ENCODE data around the gene ANAPC5.

ANAPC5 gene

DNA sequence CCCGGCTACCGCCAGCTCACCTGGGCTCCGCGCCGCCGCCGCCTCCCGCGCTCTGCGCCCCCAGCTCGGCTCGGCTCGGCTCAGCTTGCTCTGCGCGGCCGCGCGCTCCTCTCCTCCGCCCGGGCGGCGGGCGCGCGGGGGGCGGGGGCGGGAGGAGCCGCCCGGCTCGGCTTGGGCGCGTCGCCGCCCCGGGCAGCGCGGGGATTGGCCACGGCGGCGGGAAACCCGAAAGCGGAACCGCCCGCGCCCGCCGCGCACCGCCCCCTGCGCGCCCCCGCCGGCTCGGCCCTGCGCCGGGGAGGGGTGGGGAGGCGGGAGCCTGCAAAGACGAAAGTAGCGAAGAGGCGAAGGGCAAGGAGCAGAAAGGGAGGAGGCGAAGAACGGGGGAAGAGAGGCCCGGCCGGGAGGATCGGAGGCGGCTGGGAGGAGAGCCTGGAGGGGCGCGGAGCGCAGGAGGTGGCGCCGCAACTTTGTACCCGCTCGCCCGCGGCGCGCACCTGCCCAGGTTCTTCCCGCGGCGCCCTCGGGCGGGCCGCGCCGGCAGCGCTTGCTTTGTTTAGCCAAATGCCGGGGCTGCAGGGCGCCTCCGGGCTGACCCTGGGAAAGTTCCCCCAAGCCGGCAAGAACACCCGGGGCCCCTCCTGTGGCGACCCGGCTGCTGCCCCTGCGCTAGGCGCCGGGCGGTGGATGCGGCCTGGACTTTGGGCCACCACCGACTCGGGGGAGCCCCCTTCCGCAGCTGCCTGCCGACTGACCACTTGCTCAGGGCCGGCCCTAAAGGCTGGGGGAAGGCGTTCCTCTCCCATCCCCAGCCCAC, 55.4 kb downstream of the ANAPC5 start, which contains the start of gene CAMKK2:
TSS of gene CAMKK2 (minus strand) at position 92 of the 817 bp plus-strand sequence. CDS start 22,183 bp downstream, outside the sequence.
- no peaks in the 10 kb centered on the region for H3K27me3 ChIP-seq (ENCODE audit: insufficient read depth, low read length, poor library complexity)
- peak within 1 kb of the TSS; percentile 30 for H2BK120ac ChIP-seq (ENCODE audit: low read depth, low read length)
- no peak within 1 kb of the TSS for H2BK15ac ChIP-seq (replicated peaks; ENCODE audit: low read depth)
- H3K4me2 ChIP-seq (ENCODE audit: low read length), result peak within 1 kb of the TSS; percentile 98
- no CpG with 5 or more reads among the region's 104 CpGs for whole genome bisulfite sequencing (ENCODE audit: extremely low coverage, insufficient coverage, low lambda C conversion rate)
- H3K23ac ChIP-seq (ENCODE audit: low read length), result peak within 1 kb of the TSS; percentile 29
- H2AK5ac ChIP-seq (ENCODE audit: low read length), result peak within 1 kb of the TSS; percentile 81
- peak within 1 kb of the TSS; percentile 88 for H3K4ac ChIP-seq (ENCODE audit: low read depth, low read length)
- peaks cover 7% of the 10 kb centered on the region for H3K4me1 ChIP-seq (ENCODE audit: control insufficient read depth, low read depth, low read length)
- peak within 1 kb of the TSS; percentile 66 for H3K4me3 ChIP-seq (ENCODE audit: low read length)
- peak within 1 kb of the TSS; percentile 77 for H2BK5ac ChIP-seq (ENCODE audit: low read length)
- peak within 1 kb of the TSS; percentile 86 for H3K27ac ChIP-seq (ENCODE audit: low read depth, low read length)
- H3K79me2 ChIP-seq (ENCODE audit: control insufficient read depth, insufficient read depth, low read length), result peaks cover 41% of the 10 kb centered on the region
- peaks cover 7% of the 10 kb centered on the region for H3K79me1 ChIP-seq (ENCODE audit: low read length)
- no peaks in the 10 kb centered on the region for H3K36me3 ChIP-seq (ENCODE audit: control insufficient read depth, insufficient read depth, low read length)
- H4K5ac ChIP-seq (ENCODE audit: low read length), result no peak within 1 kb of the TSS
- peak within 1 kb of the TSS; percentile 94 for H3K18ac ChIP-seq (ENCODE audit: low read length)
- H4K8ac ChIP-seq (ENCODE audit: low read depth, low read length), result no peak within 1 kb of the TSS
- peak within 1 kb of the TSS; percentile 97 for H3K56ac ChIP-seq (ENCODE audit: low read length)
- peak within 1 kb of the TSS; percentile 90 for H3K9ac ChIP-seq (ENCODE audit: low read length)
- peak; percentile 94 for DNase-seq

DNA sequence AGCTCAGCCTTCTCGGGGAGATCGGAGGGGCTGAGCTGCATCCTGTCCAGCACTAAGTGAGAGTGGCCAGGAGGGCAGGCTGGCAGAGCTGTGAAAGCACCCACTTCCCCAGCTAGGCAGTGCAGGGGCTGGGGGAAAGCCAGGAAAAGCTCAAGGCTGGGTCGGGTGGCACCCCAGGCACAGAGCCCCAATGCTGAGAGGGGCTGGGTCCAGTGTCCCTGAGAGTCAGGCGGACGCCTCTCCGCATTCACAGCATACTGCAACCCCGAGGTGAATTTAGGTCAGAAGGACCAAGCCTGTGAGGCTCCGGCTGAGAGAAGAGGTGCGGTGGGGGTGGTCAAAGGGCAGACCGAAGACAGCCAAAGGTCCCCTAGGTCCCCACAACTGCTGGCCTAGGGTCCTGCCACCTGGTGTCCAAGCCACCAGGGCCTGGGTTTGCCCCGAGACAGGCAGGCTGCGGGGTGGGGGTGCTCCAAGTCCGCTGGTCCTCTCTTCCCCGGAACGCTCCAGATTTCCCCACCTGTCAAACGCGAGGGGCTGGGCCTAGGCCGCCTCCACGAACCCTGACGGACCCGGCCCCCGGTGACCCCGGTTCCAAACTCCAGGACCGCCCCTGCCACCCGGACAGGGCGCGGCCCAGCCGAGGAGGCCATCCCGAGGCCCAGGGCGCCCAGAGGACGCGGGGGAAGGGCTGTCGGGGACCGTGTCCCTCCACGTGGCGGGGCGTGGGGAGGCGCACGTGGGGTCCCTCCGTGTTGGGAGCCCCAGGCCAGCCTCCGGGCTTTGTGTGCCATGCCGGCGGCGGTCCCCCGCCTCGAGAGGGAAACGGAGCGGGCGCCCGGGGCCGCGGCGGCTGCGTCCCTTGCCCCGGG, 56.2 kb downstream of the ANAPC5 start:
- Histone ChIP-seq H3K79me1 (ENCODE audit: low read length) (peaks cover 9% of the 10 kb centered on the region), H3K4me1 (ENCODE audit: control insufficient read depth, low read depth, low read length) (peaks cover 7% of the 10 kb centered on the region), H4K8ac (ENCODE audit: low read depth, low read length) (no peak overlapping the region), H3K27me3 (ENCODE audit: insufficient read depth, low read length, poor library complexity) (no peaks in the 10 kb centered on the region), H2BK120ac (ENCODE audit: low read depth, low read length) (peak overlapping the region; percentile 17), H3K56ac (ENCODE audit: low read length) (peak overlapping the region; percentile 97), H3K4ac (ENCODE audit: low read depth, low read length) (peak overlapping the region; percentile 88), H2BK15ac (replicated peaks; ENCODE audit: low read depth) (no peak overlapping the region), H3K79me2 (ENCODE audit: control insufficient read depth, insufficient read depth, low read length) (peaks cover 46% of the 10 kb centered on the region), H4K5ac (ENCODE audit: low read length) (no peak overlapping the region), H2AK5ac (ENCODE audit: low read length) (peak overlapping the region; percentile 2), H3K4me2 (ENCODE audit: low read length) (peak overlapping the region; percentile 74), H3K4me3 (ENCODE audit: low read length) (peak overlapping the region; percentile 44), H3K18ac (ENCODE audit: low read length) (peak overlapping the region; percentile 81), H3K23ac (ENCODE audit: low read length) (peak overlapping the region; percentile 2), H3K9ac (ENCODE audit: low read length) (peak overlapping the region; percentile 75), H2BK5ac (ENCODE audit: low read length) (peak overlapping the region; percentile 77), H3K36me3 (ENCODE audit: control insufficient read depth, insufficient read depth, low read length) (no peaks in the 10 kb centered on the region), H3K27ac (ENCODE audit: low read depth, low read length) (peak overlapping the region; percentile 85)
- no CpG with 5 or more reads among the region's 55 CpGs for WGBS (ENCODE audit: extremely low coverage, insufficient coverage, low lambda C conversion rate)
- DNase-seq, result peak; percentile 35

DNA sequence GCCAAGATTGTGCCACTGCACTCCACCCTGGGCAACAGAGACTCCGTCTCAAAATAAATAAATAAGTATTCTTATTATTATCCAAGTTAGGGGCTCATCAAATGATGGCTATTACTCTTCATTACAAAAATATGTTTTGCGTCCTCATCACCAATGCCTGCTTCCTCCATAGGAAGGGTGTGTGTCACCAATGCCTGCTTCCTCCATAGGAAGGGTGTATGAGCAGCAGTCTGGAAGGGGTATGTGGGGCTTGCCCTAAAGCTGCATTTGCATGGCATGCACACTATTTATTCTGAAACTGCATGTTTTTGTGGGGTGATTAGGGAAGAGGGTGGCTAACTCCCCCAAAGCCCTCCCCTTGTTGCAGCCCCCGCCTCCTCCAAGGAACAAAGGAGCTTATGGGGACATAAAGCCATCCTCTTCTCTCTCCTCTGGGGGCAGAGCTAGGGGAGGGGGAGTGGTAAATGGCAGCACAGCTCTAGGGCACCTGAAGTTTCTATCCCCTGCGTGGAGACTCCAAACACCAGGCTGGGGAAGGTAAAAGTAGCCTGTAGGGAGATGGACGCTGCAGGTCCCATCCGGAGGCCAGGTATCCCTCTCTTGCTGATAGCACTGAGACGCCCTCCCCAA, 57.0 kb downstream of the ANAPC5 start:
- Histone ChIP-seq H2BK5ac (ENCODE audit: low read length) (peak overlapping the region; percentile 77), H2BK120ac (ENCODE audit: low read depth, low read length) (no peak overlapping the region), H2BK15ac (replicated peaks; ENCODE audit: low read depth) (no peak overlapping the region), H4K8ac (ENCODE audit: low read depth, low read length) (no peak overlapping the region), H3K56ac (ENCODE audit: low read length) (peak overlapping the region; percentile 97), H3K23ac (ENCODE audit: low read length) (no peak overlapping the region), H3K27me3 (ENCODE audit: insufficient read depth, low read length, poor library complexity) (no peaks in the 10 kb centered on the region), H3K4me2 (ENCODE audit: low read length) (peak overlapping the region; percentile 74), H3K36me3 (ENCODE audit: control insufficient read depth, insufficient read depth, low read length) (no peaks in the 10 kb centered on the region), H3K4me3 (ENCODE audit: low read length) (peak overlapping the region; percentile 44), H3K79me2 (ENCODE audit: control insufficient read depth, insufficient read depth, low read length) (peaks cover 51% of the 10 kb centered on the region), H3K4me1 (ENCODE audit: control insufficient read depth, low read depth, low read length) (peaks cover 7% of the 10 kb centered on the region), H3K18ac (ENCODE audit: low read length) (no peak overlapping the region), H3K9ac (ENCODE audit: low read length) (peak overlapping the region; percentile 75), H2AK5ac (ENCODE audit: low read length) (peak overlapping the region; percentile 37), H3K79me1 (ENCODE audit: low read length) (peaks cover 9% of the 10 kb centered on the region), H4K5ac (ENCODE audit: low read length) (no peak overlapping the region), H3K27ac (ENCODE audit: low read depth, low read length) (peak overlapping the region; percentile 3), H3K4ac (ENCODE audit: low read depth, low read length) (no peak overlapping the region)
- peak; percentile 70 for DNase-seq
- WGBS (ENCODE audit: extremely low coverage, insufficient coverage, low lambda C conversion rate), result no CpG with 5 or more reads among the region's 7 CpGs

DNA sequence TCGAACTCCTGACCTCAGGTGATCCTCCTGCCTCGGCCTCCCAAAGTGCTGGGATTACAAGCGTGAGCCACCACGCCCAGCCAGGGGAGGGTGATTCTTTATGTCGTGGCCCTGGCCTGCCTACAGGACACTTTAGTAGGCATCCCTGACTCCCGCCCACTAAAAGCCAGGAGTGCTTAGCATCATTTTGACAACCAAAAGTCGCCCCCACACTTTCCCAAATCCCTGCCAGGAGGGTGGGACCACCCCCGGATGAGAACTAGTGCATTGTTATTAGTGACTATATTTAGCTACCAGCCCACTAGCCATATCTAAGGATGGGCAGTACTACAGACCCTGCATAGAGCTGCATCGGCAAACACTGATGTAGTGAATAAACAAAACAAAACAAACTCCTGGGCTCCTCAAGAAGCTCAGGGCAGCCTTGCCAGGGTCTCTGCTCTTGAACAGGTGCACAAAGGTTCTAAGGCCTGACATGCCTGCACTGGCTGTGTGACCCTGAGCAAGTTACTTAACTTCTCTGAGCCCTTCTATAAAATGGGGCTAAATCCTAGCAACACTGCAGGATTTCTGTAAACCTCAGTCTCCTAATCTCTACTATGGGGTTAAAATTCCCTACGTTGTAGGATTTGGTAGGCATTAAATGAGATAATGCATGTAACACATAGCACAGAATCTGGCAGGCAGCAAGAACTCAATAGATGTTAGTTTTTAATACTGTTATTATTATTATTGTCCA, 57.9 kb downstream of the ANAPC5 start:
- Histone ChIP-seq H3K27me3 (ENCODE audit: insufficient read depth, low read length, poor library complexity) (no peaks in the 10 kb centered on the region), H3K23ac (ENCODE audit: low read length) (no peak overlapping the region)

DNA sequence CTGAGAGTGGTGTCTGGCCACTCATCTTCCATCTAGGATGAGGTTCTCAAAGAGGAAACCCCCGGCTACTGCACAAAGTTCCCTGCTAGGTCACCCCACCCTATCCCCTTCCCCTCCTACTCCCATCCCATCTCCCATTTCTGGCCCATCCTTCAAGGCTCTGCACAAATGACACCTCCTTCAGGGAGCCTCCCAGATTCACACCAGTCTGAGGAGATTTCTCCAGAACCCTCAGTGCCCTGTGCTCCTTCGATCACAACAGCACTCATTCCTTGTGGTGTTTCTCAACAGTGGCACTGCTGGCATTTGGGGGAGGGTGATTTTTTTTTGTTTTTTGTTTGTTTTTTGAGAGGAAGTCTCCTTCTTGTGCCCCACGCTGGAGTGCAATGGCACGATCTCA, 58.6 kb downstream of the ANAPC5 start:
- Histone ChIP-seq H3K56ac (ENCODE audit: low read length) (peak overlapping the region; percentile 17), H4K8ac (ENCODE audit: low read depth, low read length) (no peak overlapping the region), H3K23ac (ENCODE audit: low read length) (no peak overlapping the region), H3K36me3 (ENCODE audit: control insufficient read depth, insufficient read depth, low read length) (no peaks in the 10 kb centered on the region), H3K18ac (ENCODE audit: low read length) (no peak overlapping the region), H2BK15ac (replicated peaks; ENCODE audit: low read depth) (no peak overlapping the region), H3K4ac (ENCODE audit: low read depth, low read length) (no peak overlapping the region), H3K79me1 (ENCODE audit: low read length) (peaks cover 11% of the 10 kb centered on the region), H3K4me1 (ENCODE audit: control insufficient read depth, low read depth, low read length) (peaks cover 12% of the 10 kb centered on the region), H3K27me3 (ENCODE audit: insufficient read depth, low read length, poor library complexity) (no peaks in the 10 kb centered on the region), H3K4me2 (ENCODE audit: low read length) (peak overlapping the region; percentile 11), H3K79me2 (ENCODE audit: control insufficient read depth, insufficient read depth, low read length) (peaks cover 59% of the 10 kb centered on the region), H3K9ac (ENCODE audit: low read length) (peak overlapping the region; percentile 30), H3K27ac (ENCODE audit: low read depth, low read length) (no peak overlapping the region), H3K4me3 (ENCODE audit: low read length) (no peak overlapping the region), H2AK5ac (ENCODE audit: low read length) (no peak overlapping the region), H2BK120ac (ENCODE audit: low read depth, low read length) (no peak overlapping the region), H2BK5ac (ENCODE audit: low read length) (no peak overlapping the region), H4K5ac (ENCODE audit: low read length) (no peak overlapping the region)
- no CpG with 5 or more reads among the region's 4 CpGs for WGBS (ENCODE audit: extremely low coverage, insufficient coverage, low lambda C conversion rate)
- DNase-seq, result no peak

More for the DNA sequence above, 57.9 kb downstream of the ANAPC5 start:
- no CpG with 5 or more reads among the region's 10 CpGs for WGBS (ENCODE audit: extremely low coverage, insufficient coverage, low lambda C conversion rate)
- Histone ChIP-seq H3K36me3 (ENCODE audit: control insufficient read depth, insufficient read depth, low read length) (no peaks in the 10 kb centered on the region), H3K4me1 (ENCODE audit: control insufficient read depth, low read depth, low read length) (peaks cover 8% of the 10 kb centered on the region), H3K56ac (ENCODE audit: low read length) (peak overlapping the region; percentile 18), H4K5ac (ENCODE audit: low read length) (no peak overlapping the region), H3K9ac (ENCODE audit: low read length) (peak overlapping the region; percentile 38), H3K27ac (ENCODE audit: low read depth, low read length) (no peak overlapping the region), H4K8ac (ENCODE audit: low read depth, low read length) (no peak overlapping the region), H3K4me2 (ENCODE audit: low read length) (peak overlapping the region; percentile 2), H2BK5ac (ENCODE audit: low read length) (no peak overlapping the region), H2AK5ac (ENCODE audit: low read length) (no peak overlapping the region), H3K4me3 (ENCODE audit: low read length) (no peak overlapping the region), H2BK120ac (ENCODE audit: low read depth, low read length) (no peak overlapping the region), H3K4ac (ENCODE audit: low read depth, low read length) (no peak overlapping the region), H3K79me2 (ENCODE audit: control insufficient read depth, insufficient read depth, low read length) (peaks cover 59% of the 10 kb centered on the region), H3K18ac (ENCODE audit: low read length) (no peak overlapping the region), H2BK15ac (replicated peaks; ENCODE audit: low read depth) (no peak overlapping the region), H3K79me1 (ENCODE audit: low read length) (peaks cover 11% of the 10 kb centered on the region)
- no peak for DNase-seq
